ENCODE results near the gene SLC7A10. TPM values are rescaled to one million over a fixed set of nuclear protein-coding genes. Genes with fewer than 3 reads are reported as not detected.
"Not testable (repeated sequence)": the region's sequence is repeated elsewhere in the genome, so short reads cannot be mapped to it uniquely, and the experiment has no call there.

The SLC7A10 gene
- total RNA-seq, 2 donors from 2014 or later: not detected

- Histone ChIP-seq H3K36me3 (peaks cover 5% of the 10 kb centered on the region), H3K9me3 (no peaks in the 10 kb centered on the region), H3K27me3 (replicated peaks; ENCODE audit: insufficient read depth) (no peaks in the 10 kb centered on the region), H3K4me1 (ENCODE audit: control insufficient read depth in 1 of 2, low read depth in 2 of 2) (peaks cover 0 to 13% of the 10 kb centered on the region in 2 donors), H3K27ac (no peak overlapping the region), H3K4me3 (peak overlapping the region; percentile 84)
- no peak for TF ChIP-seq CTCF (IDR thresholded peaks at IDR 0.05)
- no peak for ATAC-seq (ENCODE audit: insufficient number of reproducible peaks, low FRiP score, low read depth)
- no peak for DNase-seq (ENCODE audit: low spot score)
Measured at GRCh38 chr19:33194532-33194885, 31.1 kb downstream of the SLC7A10 start.

- TF ChIP-seq CTCF (IDR thresholded peaks at IDR 0.05): no peak
- H3K27ac ChIP-seq: peak within 1 kb of the TSS in 1 of 2 donors; percentile 15
- no peak for ATAC-seq (ENCODE audit: insufficient number of reproducible peaks, low FRiP score, low read depth)
- H3K4me3 ChIP-seq: peak within 1 kb of the TSS; percentile 84
- no peaks in the 10 kb centered on the region for H3K27me3 ChIP-seq (replicated peaks; ENCODE audit: insufficient read depth)
- peaks cover 0 to 13% of the 10 kb centered on the region in 2 donors for H3K4me1 ChIP-seq (ENCODE audit: control insufficient read depth in 1 of 2, low read depth in 2 of 2)
- DNase-seq (ENCODE audit: low spot score): no peak
- no peaks in the 10 kb centered on the region for H3K9me3 ChIP-seq
- peaks cover 5% of the 10 kb centered on the region for H3K36me3 ChIP-seq
Measured at GRCh38 chr19:33193865-33194362, 31.7 kb downstream of the SLC7A10 start, which contains the start of gene LRP3. TSS of gene LRP3 (plus strand) at chr19:33194330. CDS start at chr19:33194786, 456 bp downstream.

- no peak overlapping the region for H3K27ac ChIP-seq
- no peak for TF ChIP-seq CTCF (IDR thresholded peaks at IDR 0.05)
- DNase-seq (ENCODE audit: low spot score) (no peak), ATAC-seq (ENCODE audit: insufficient number of reproducible peaks, low FRiP score, low read depth) (no peak)
- H3K4me3 ChIP-seq: peak overlapping the region; percentile 63
- no peaks in the 10 kb centered on the region for H3K27me3 ChIP-seq (replicated peaks; ENCODE audit: insufficient read depth)
- H3K4me1 ChIP-seq (ENCODE audit: control insufficient read depth in 1 of 2, low read depth in 2 of 2): peaks cover 0 to 13% of the 10 kb centered on the region in 2 donors
- H3K36me3 ChIP-seq: peaks cover 2% of the 10 kb centered on the region
- H3K9me3 ChIP-seq: no peaks in the 10 kb centered on the region
Measured at GRCh38 chr19:33193269-33193864, 32.3 kb downstream of the SLC7A10 start.

GRCh38 chr19:33192010-33192409, 33.6 kb downstream of the SLC7A10 start:
- DNase-seq (ENCODE audit: low spot score) (no peak), ATAC-seq (ENCODE audit: insufficient number of reproducible peaks, low FRiP score, low read depth) (no peak)
- Histone ChIP-seq H3K9me3 (no peaks in the 10 kb centered on the region), H3K27me3 (replicated peaks; ENCODE audit: insufficient read depth) (no peaks in the 10 kb centered on the region), H3K4me3 (no peak overlapping the region), H3K36me3 (no peaks in the 10 kb centered on the region), H3K4me1 (ENCODE audit: control insufficient read depth in 1 of 2, low read depth in 2 of 2) (peaks cover 0 to 13% of the 10 kb centered on the region in 2 donors), H3K27ac (no peak overlapping the region)
- TF ChIP-seq CTCF (IDR thresholded peaks at IDR 0.05): no peak

GRCh38 chr19:33191501-33191900, 34.1 kb downstream of the SLC7A10 start:
- Histone ChIP-seq H3K27me3 (replicated peaks; ENCODE audit: insufficient read depth) (no peaks in the 10 kb centered on the region), H3K27ac (no peak overlapping the region), H3K4me3 (no peak overlapping the region), H3K9me3 (no peaks in the 10 kb centered on the region), H3K36me3 (no peaks in the 10 kb centered on the region), H3K4me1 (ENCODE audit: control insufficient read depth in 1 of 2, low read depth in 2 of 2) (peaks cover 0 to 13% of the 10 kb centered on the region in 2 donors)
- ATAC-seq (ENCODE audit: insufficient number of reproducible peaks, low FRiP score, low read depth) (no peak), DNase-seq (ENCODE audit: low spot score) (no peak)
- TF ChIP-seq CTCF (IDR thresholded peaks at IDR 0.05): no peak

GRCh38 chr19:33191092-33191491, 34.6 kb downstream of the SLC7A10 start:
- not testable (repeated sequence) for ATAC-seq (ENCODE audit: insufficient number of reproducible peaks, low FRiP score, low read depth); H3K27me3 ChIP-seq (replicated peaks; ENCODE audit: insufficient read depth); H3K36me3 ChIP-seq; H3K9me3 ChIP-seq; DNase-seq (ENCODE audit: low spot score); H3K4me3 ChIP-seq; H3K27ac ChIP-seq
- H3K4me1 ChIP-seq (ENCODE audit: control insufficient read depth in 1 of 2, low read depth in 2 of 2): peaks cover 0 to 12% of the 10 kb centered on the region in 2 donors

Measured in thoracic aorta (tissue), 2 donors.